Aorta (tissue), 5 donors: ENCODE data around the gene CRELD1. TPM values are rescaled to one million over a fixed set of nuclear protein-coding genes. Genes with fewer than 3 reads are reported as not detected.

Experiments used
- ATAC-seq: fragments of 200-7000 bp; cut with Tn5 transposase; one replicate; pipeline ENCODE4 v1.9.1; 2022; ENCODE audit warnings: moderate library complexity; ENCODE audit not compliant: low FRiP score
- DNase-seq, 2 donors: peaks; one replicate each; pipeline ENCODE4 v3.0.0-alpha.2; 2020
- H3K27ac ChIP-seq, 2 donors: one replicate each; pipeline ENCODE4 v1.5.1; 2013; ENCODE audit warnings: low read length in 2 of 2, mild to moderate bottlenecking in 2 of 2, moderate library complexity in 2 of 2, control low read depth in 1 of 2, inconsistent platforms in 1 of 2, low read depth in 1 of 2
- H3K27me3 ChIP-seq, 2 donors: one replicate each; pipeline ENCODE4 v1.6.1; 2013; ENCODE audit warnings: control low read depth in 1 of 2, low read length in 1 of 2, mild to moderate bottlenecking in 1 of 2, moderate library complexity in 1 of 2; ENCODE audit not compliant: insufficient read depth in 2 of 2, control insufficient read depth in 1 of 2
- H3K36me3 ChIP-seq, 2 donors: one replicate each; pipeline ENCODE4 v1.6.1; 2013; ENCODE audit warnings: control low read depth in 1 of 2, low read length in 1 of 2, mild to moderate bottlenecking in 1 of 2; ENCODE audit not compliant: insufficient read depth in 2 of 2, control insufficient read depth in 1 of 2
- H3K4me1 ChIP-seq, 2 donors: one replicate each; pipeline ENCODE4 v1.6.1; 2013; ENCODE audit warnings: low read length in 2 of 2, control low read depth in 1 of 2, mild to moderate bottlenecking in 1 of 2, moderate library complexity in 1 of 2; ENCODE audit not compliant: insufficient read depth in 2 of 2, control insufficient read depth in 1 of 2
- H3K4me3 ChIP-seq, 2 donors: one replicate each; pipeline ENCODE4 v1.5.1; 2013; ENCODE audit warnings: low read length in 2 of 2, control low read depth in 1 of 2, mild to moderate bottlenecking in 1 of 2
- H3K9me3 ChIP-seq: one replicate; pipeline ENCODE4 v1.6.1; 2013; ENCODE audit warnings: mild to moderate bottlenecking, low read length; ENCODE audit not compliant: control insufficient read depth
- WGBS, 2 donors: extraction: QIAGEN DNeasy Blood & Tissue Kit; methylation state at CpG; one replicate each; pipeline ENCODE4 v1.1.7; 2013; 5-methylcytosine and 5-hydroxymethylcytosine counted together
- intact Hi-C, 2 donors: fragments of 100-400 bp; cut with DNase I; formaldehyde crosslinking; loops; one replicate each; pipeline versions ENCODE4 v1.14.2 to v1.15.0; 2022
- polyA plus RNA-seq, 2 donors: library from polyadenylated mRNA; stranded (reverse); fragments of 200-250 nt; gene quantifications; one replicate each; pipeline ENCODE4 v1.2.3, GENCODE V29; 2013
- total RNA-seq, 2 donors: library from RNA; stranded (reverse); fragmentation: NEBNext Ultra II Directional; extraction: Animal tissue kit (Norgen Biotek cat#: 25700); gene quantifications; one replicate each; pipeline ENCODE4 v1.2.1, GENCODE V29; 2021
- donor health status: healthy with polysubstance abuse.
- donor health status: Bipolar disorder and iron deficiency.
- donor health status: DM: no; HTN: no; CAD: no.
- donor health status: DM: no; HTN: no; CAD: no.
- donor health status: DM: yes; HTN: yes; CAD: no.

CRELD1 gene
- total and polyA plus RNA-seq, 4 donors, result 30.8 to 44.3 (median 35.9) TPM

DNA sequence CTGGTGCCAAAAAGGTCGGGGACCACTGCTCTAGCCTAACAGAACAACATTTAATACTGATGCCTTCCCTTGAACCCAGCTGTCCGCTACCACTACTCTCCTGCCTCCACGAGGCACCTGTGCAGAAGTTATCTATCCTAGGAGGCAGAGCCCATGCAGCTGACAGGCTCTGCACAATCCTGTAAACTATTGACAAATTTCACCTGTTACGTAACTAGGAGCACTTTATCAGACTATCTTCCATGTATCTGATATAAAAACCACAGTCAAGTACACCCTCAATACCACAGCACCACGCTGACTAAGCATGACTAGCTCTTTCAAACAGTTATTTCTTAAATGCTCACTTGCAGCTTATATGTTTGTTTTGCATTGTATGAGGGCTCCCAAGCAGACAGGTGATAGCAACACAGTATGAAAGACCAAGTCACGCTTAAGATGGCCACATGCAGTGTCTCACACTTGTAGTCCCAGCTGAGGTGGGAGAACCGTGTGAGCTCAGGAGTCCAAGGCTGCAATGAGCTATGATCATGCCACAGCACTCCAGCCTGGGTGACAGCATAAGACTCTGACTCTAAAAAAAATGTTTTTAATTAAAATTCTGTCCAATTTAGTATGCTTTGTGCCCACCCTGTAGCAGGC lies 21.2 kb upstream of the CRELD1 start:
- intact Hi-C loops, result no loop called here
- ATAC-seq, result no peak
- Histone ChIP-seq H3K27ac (no peak overlapping the region), H3K9me3 (no peaks in the 10 kb centered on the region), H3K4me3 (no peak overlapping the region), H3K27me3 (no peaks in the 10 kb centered on the region), H3K36me3 (no peaks in the 10 kb centered on the region), H3K4me1 (no peaks in the 10 kb centered on the region)
- WGBS, 2 donors, result 88 to 93% methylated on average over 7 of the region's 7 CpGs
- peak in 1 of 2 donors; percentile 27 for DNase-seq

DNA sequence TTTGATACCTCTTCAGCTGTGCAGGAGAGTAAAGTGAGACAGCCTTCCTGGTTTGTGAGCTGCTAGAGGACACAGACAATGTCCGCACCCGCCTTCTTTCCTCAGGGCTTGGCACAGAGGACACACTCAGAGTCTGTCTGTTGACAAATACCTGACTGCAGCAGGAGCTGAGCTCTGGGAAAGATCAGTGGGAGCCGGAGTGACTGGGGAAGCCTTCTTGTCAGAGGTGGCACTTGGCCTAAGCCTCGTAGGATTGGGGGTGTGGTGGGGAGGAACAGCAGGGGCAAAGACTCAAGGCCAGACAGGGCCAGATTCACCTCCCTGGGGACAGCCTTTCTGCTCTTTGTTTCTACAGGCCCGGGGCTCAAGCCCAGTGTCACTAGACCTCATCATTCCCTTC lies 20.0 kb upstream of the CRELD1 start:
- H3K27ac ChIP-seq, result no peak overlapping the region
- no peaks in the 10 kb centered on the region for H3K4me1 ChIP-seq
- no peaks in the 10 kb centered on the region for H3K27me3 ChIP-seq
- no peaks in the 10 kb centered on the region for H3K9me3 ChIP-seq
- WGBS, 2 donors, result 36 to 40% methylated on average over 5 of the region's 5 CpGs
- ATAC-seq, result no peak
- DNase-seq, result peak in 1 of 2 donors; percentile 44
- H3K36me3 ChIP-seq, result no peaks in the 10 kb centered on the region
- intact Hi-C loops, result no loop called here
- H3K4me3 ChIP-seq, result no peak overlapping the region

DNA sequence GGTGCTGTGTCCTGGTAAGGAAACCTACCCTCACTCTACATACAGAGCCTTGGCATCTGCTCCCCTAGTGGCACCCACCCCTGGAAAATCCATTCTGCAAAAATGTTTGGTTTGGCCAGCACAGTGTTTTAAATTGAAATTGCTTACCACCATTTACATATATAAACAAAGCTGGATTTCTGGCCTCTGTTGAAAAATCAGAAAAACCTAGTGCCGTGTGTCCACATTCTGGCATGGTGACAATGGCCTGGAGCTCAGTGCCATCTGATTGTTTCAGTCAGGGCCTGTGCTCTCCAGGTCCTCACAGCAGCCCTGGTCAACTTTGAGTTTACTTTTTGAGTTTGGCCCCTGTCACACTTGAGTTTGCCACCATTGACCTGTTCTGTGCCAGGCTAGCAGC lies 19.6 kb upstream of the CRELD1 start:
- Histone ChIP-seq H3K9me3 (no peaks in the 10 kb centered on the region), H3K36me3 (no peaks in the 10 kb centered on the region), H3K27ac (no peak overlapping the region), H3K4me3 (no peak overlapping the region), H3K4me1 (no peaks in the 10 kb centered on the region), H3K27me3 (no peaks in the 10 kb centered on the region)
- DNase-seq, result peak in 1 of 2 donors; percentile 43
- intact Hi-C loops, result loop anchor here in 1 of 2 donors (2.0 kb wide), 1 partner anchor 23 kb away; the partner anchor contains the start of gene JAGN1
- no peak for ATAC-seq
- 5 to 7% methylated on average over 1 of the region's 1 CpG for WGBS, 2 donors

DNA sequence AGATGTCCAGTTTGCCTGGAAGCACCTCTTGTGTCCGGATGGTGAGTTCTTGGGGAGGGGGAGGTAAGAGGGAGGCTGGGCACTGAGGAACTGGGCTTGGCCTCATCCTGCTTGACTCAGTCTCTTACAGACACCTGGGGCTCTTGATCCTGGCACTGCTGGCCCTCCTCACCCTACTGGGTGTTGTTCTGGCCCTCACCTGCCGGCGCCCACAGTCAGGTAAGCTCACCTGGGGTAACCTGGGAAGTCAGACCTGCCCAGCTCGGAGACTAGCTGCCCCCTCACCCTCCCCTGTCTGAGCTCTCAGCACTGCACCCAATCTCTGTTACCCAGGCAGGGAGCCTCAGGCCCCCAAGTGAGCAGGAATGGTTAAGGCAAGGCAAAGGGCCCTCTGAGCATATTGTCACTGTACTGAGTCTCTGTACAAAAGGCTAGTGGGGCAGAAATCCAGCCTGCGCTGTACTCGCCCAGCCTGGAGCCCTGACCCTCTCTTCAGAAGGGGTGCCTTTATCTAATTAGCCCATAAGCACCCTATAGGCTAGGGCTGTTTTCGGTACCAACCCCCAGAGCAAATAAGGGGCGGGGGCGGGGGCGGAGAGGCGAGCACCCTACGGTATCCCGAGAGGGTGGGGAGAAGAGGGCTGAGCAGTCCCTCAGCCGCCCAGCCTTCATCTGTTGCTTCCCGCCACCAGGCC lies 18.9 kb upstream of the CRELD1 start:
- no peaks in the 10 kb centered on the region for H3K36me3 ChIP-seq
- peak overlapping the region in 1 of 2 donors; percentile 44 for H3K4me3 ChIP-seq
- intact Hi-C loops, result loop anchor here (2.0 to 5.0 kb wide), 2 partner anchors 24 to 72 kb away; partner anchors contain the start of genes RPUSD3 (in 2 of the 2) and JAGN1 (in 1 of the 2)
- H3K27me3 ChIP-seq, result no peaks in the 10 kb centered on the region
- H3K9me3 ChIP-seq, result no peaks in the 10 kb centered on the region
- ATAC-seq (no peak), DNase-seq (peak in 1 of 2 donors; percentile 68)
- no peak overlapping the region for H3K27ac ChIP-seq
- 15 to 23% methylated on average over 15 of the region's 15 CpGs for WGBS, 2 donors
- no peaks in the 10 kb centered on the region for H3K4me1 ChIP-seq

DNA sequence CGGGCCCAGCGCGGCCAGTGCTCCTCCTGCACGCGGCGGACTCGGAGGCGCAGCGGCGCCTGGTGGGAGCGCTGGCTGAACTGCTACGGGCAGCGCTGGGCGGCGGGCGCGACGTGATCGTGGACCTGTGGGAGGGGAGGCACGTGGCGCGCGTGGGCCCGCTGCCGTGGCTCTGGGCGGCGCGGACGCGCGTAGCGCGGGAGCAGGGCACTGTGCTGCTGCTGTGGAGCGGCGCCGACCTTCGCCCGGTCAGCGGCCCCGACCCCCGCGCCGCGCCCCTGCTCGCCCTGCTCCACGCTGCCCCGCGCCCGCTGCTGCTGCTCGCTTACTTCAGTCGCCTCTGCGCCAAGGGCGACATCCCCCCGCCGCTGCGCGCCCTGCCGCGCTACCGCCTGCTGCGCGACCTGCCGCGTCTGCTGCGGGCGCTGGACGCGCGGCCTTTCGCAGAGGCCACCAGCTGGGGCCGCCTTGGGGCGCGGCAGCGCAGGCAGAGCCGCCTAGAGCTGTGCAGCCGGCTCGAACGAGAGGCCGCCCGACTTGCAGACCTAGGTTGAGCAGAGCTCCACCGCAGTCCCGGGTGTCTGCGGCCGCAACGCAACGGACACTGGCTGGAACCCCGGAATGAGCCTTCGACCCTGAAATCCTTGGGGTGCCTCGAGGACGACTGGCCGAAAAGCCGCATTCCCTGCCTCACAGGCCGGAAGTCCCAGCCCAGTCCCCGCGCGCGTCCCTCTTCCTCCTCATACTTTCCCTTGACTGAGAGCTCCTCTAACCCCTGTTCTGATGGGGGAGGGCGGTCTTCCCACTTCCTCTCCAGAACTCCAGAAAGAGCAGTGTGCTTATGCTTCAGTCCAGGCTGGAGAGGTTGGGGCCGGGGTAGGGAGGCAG lies 18.1 kb upstream of the CRELD1 start:
- H3K9me3 ChIP-seq, result no peaks in the 10 kb centered on the region
- peak overlapping the region; percentile 46 to 81 for H3K27ac ChIP-seq
- H3K36me3 ChIP-seq, result no peaks in the 10 kb centered on the region
- intact Hi-C loops, result loop anchor here (2.0 to 5.0 kb wide), 2 partner anchors 25 to 73 kb away; partner anchors contain the start of genes RPUSD3 (in 2 of the 2) and JAGN1 (in 1 of the 2)
- H3K4me3 ChIP-seq, result peak overlapping the region; percentile 44 to 52
- DNase-seq, result peak; percentile 85 to 90
- no peaks in the 10 kb centered on the region for H3K4me1 ChIP-seq
- ATAC-seq, result peak; percentile 75
- 0 to 1% methylated on average over 78 to 99 of the region's 99 CpGs for WGBS, 2 donors
- H3K27me3 ChIP-seq, result no peaks in the 10 kb centered on the region

DNA sequence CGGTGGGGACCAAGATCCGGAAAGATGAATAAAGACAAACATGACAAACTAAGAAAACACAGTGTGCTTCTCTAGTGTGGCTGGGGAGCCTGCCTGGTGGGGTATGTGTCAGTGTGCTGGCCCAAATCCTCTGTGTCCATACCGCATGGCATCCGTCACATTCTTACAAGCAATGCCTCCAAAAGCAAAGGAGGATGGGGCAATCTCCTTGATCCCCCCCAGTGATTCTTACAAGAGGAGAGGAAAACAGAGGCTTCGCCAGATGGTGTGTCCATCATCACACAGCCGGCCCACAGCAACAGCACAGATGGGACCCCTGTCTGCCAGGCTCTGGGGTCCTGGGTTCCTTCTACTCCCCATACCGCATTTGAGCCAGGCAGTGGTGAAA lies 17.3 kb upstream of the CRELD1 start:
- peak overlapping the region; percentile 2 to 71 for H3K4me3 ChIP-seq
- H3K27me3 ChIP-seq, result no peaks in the 10 kb centered on the region
- H3K27ac ChIP-seq, result peak overlapping the region; percentile 2 to 69
- intact Hi-C loops, result loop anchor here (5.0 kb wide), 1 partner anchor 74 kb away; the partner anchor contains the start of gene RPUSD3 (in 2 of the 2)
- no peaks in the 10 kb centered on the region for H3K9me3 ChIP-seq
- DNase-seq, result peak in 1 of 2 donors; percentile 77
- H3K4me1 ChIP-seq, result no peaks in the 10 kb centered on the region
- no peak for ATAC-seq
- WGBS, 2 donors, result 31% methylated on average over 6 to 7 of the region's 7 CpGs
- no peaks in the 10 kb centered on the region for H3K36me3 ChIP-seq

DNA sequence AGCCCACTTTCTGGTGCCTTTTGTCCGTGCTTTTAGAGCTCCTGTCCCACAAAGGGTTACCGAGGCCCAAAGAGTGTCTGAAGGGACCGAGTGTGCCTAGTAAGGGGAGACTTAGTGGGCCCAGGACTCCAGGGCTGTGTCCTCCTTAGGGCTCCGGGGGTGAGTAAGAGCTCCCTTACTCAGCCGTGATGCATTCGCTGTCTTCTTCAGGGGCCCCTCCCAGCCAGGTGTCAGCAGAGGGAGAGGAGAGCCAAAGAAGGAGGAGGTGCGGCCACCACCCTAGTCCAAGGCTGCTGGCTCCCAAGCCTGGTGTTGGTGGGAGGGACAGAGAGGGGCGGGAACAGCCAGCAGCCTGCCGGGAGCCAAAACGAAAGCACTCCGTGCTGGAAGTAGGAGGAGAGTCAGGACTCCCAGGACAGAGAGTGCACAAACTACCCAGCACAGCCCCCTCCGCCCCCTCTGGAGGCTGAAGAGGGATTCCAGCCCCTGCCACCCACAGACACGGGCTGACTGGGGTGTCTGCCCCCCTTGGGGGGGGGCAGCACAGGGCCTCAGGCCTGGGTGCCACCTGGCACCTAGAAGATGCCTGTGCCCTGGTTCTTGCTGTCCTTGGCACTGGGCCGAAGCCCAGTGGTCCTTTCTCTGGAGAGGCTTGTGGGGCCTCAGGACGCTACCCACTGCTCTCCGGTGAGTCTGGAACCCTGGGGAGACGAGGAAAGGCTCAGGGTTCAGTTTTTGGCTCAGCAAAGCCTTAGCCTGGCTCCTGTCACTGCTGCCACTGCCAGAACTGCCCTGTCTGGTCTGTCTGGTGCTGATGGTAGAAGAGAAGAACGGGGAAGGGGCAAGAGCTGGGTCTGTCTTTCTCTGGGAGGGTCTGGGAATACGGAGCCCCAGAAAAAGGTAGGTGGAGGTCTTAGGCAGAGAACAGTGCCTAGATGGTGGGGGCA lies 16.6 kb upstream of the CRELD1 start, which contains the start of gene IL17RC:
IL17RC (plus strand) TSS at position 365 of the 947 bp plus-strand sequence; CDS start at position 583, 218 bp downstream.
- no peaks in the 10 kb centered on the region for H3K4me1 ChIP-seq

More for the DNA sequence above, 16.6 kb upstream of the CRELD1 start, which contains the start of gene IL17RC:
- H3K27me3 ChIP-seq, result no peaks in the 10 kb centered on the region
- no peaks in the 10 kb centered on the region for H3K36me3 ChIP-seq
- peak within 1 kb of the TSS; percentile 52 to 71 for H3K4me3 ChIP-seq
- ATAC-seq, result peak; percentile 91
- 2 to 4% methylated on average over 19 of the region's 19 CpGs for WGBS, 2 donors
- DNase-seq, result peak; percentile 92
- intact Hi-C loops, result loop anchor here (5.0 kb wide), 1 partner anchor 75 kb away; the partner anchor contains the start of gene RPUSD3 (in 2 of the 2)
- no peaks in the 10 kb centered on the region for H3K9me3 ChIP-seq
- peak within 1 kb of the TSS; percentile 46 to 81 for H3K27ac ChIP-seq
